ENCODE measurements around the gene SLC9A9.

- TF ChIP-seq CSRNP3 (CRISPR knock-in tag; IDR thresholded peaks at IDR 0.05) = no peak
- TF ChIP-seq ZFP30 (CRISPR knock-in tag; IDR thresholded peaks at IDR 0.05) = no peak
- TF ChIP-seq ZFP3 (CRISPR knock-in tag; IDR thresholded peaks at IDR 0.05) = no peak
- no peak for TF ChIP-seq TSHZ2 (CRISPR knock-in tag; IDR thresholded peaks at IDR 0.05)
- no peak for TF ChIP-seq ZNF8 (CRISPR knock-in tag; IDR thresholded peaks at IDR 0.05)
- no peak for TF ChIP-seq GLIS3 (CRISPR knock-in tag; IDR thresholded peaks at IDR 0.05)
- no peak for TF ChIP-seq ZNF565 (CRISPR knock-in tag; conservative IDR thresholded peaks at IDR 0.05; ENCODE audit: low read depth)
- TF ChIP-seq POU6F1 (CRISPR knock-in tag; IDR thresholded peaks at IDR 0.05; ENCODE audit: borderline replicate concordance, low read depth) = no peak
- TF ChIP-seq ARNTL (CRISPR knock-in tag; IDR thresholded peaks at IDR 0.05; ENCODE audit: borderline replicate concordance, low read depth) = no peak
Measured at GRCh38 chr3:143551761-143552160, 296.5 kb downstream of the SLC9A9 start.
